Panc1 (cell line): Measurements from ENCODE around the gene MDFI. TPM values are rescaled to one million over a fixed set of nuclear protein-coding genes. Genes with fewer than 3 reads are reported as not detected.
A peak's percentile ranks its signal among the peaks of the same experiment; 100 is the strongest.

ENCODE experiments used
- ATAC-seq: fragments of 200-7000 bp; cut with Tn5 transposase; 2 replicates; pipeline ENCODE4 v1.9.1; 2020; ENCODE audit warnings: mild to moderate bottlenecking, moderate library complexity
- BruUV-seq: library from RNA; stranded (reverse); fragments of 400-500 nt; replicated peaks from 2 replicates; lab custom pipeline; 2021; lab: Mats Ljungman, UMichigan
- CTCF ChIA-PET: fragments of 300-600 bp; sonication (Branson Sonifier 250); formaldehyde crosslinking; loops from one replicate; lab custom pipeline; 2022; ENCODE audit warnings: antibody characterized with exemption; lab: Charles Lee
- POLR2A ChIA-PET: fragments of 300-600 bp; sonication (Branson Sonifier 250); formaldehyde crosslinking; loops from one replicate; lab custom pipeline; 2022; ENCODE audit warnings: antibody characterized with exemption; lab: Charles Lee
- DNase-seq: peaks from one replicate; pipeline ENCODE4 v3.0.0-alpha.2; 2010; ENCODE audit warnings: low read depth, low spot score
- H3K27ac ChIP-seq: 2 replicates; pipeline ENCODE4 v1.5.1; 2011; ENCODE audit warnings: mild to moderate bottlenecking, low read length, inconsistent platforms
- H3K27me3 ChIP-seq: fragments of 200-500 bp; sonication (Bioruptor generic); 2 replicates; pipeline ENCODE4 v1.6.0; 2014; ENCODE audit warnings: low read length, inconsistent platforms; ENCODE audit not compliant: control insufficient read depth, insufficient read depth
- H3K36me3 ChIP-seq: fragments of 200-500 bp; sonication (Bioruptor generic); 2 replicates; pipeline ENCODE4 v1.5.1; 2014; ENCODE audit warnings: inconsistent platforms, mild to moderate bottlenecking, low read length, moderate library complexity; ENCODE audit not compliant: control insufficient read depth, insufficient read depth
- H3K4me1 ChIP-seq: 2 replicates; pipeline ENCODE4 v1.5.1; 2011; ENCODE audit warnings: inconsistent platforms, mild to moderate bottlenecking, low read length, moderate library complexity; ENCODE audit not compliant: control insufficient read depth, insufficient read depth
- H3K4me3 ChIP-seq, 2 experiments: 2 replicates each; pipeline ENCODE4 v1.5.1; 2011 to 2012; ENCODE audit warnings: low read depth in 2 of 2, low read length in 2 of 2, mild to moderate bottlenecking in 2 of 2, inconsistent platforms in 1 of 2, moderate library complexity in 1 of 2
- H3K9me3 ChIP-seq: fragments of 200-500 bp; sonication (Bioruptor generic); 2 replicates; pipeline ENCODE4 v1.5.1; 2014; ENCODE audit warnings: low read depth, mild to moderate bottlenecking, inconsistent platforms, low read length, moderate library complexity; ENCODE audit not compliant: control insufficient read depth, insufficient read depth
- CTCF ChIP-seq: fragments of 450-650 bp; IDR thresholded peaks from 2 replicates; pipeline ENCODE4 v1.5.1; 2017; ENCODE audit warnings: mild to moderate bottlenecking
- POLR2AphosphoS5 ChIP-seq: IDR thresholded peaks from 2 replicates; pipeline ENCODE4 v1.6.1; 2012; ENCODE audit warnings: mild to moderate bottlenecking, low read depth, low read length, moderate library complexity
- REST ChIP-seq, 2 experiments: IDR thresholded peaks; 2 replicates each; pipeline ENCODE4 v1.6.1; 2011 to 2012; ENCODE audit warnings: low read depth in 2 of 2, control low read depth in 1 of 2, low read length in 1 of 2, mild to moderate bottlenecking in 1 of 2, moderate library complexity in 1 of 2; ENCODE audit not compliant: insufficient read depth in 1 of 2
- SIN3A ChIP-seq: IDR thresholded peaks from 2 replicates; pipeline ENCODE4 v1.6.1; 2012; ENCODE audit warnings: low read depth, mild to moderate bottlenecking, low read length, moderate library complexity, borderline replicate concordance; ENCODE audit not compliant: insufficient read depth
- TCF7L2 ChIP-seq: IDR thresholded peaks from 2 replicates; pipeline ENCODE4 v1.6.1; 2011; ENCODE audit warnings: mild to moderate bottlenecking, low read depth, low read length, inconsistent platforms
- in situ Hi-C: cut with HindIII; loops from 2 replicates; pipeline ENCODE4 v1.10.0; 2016; ENCODE audit warnings: low sequenced_read_pairs, low pct_unique_long_range_greater_than_20kb
- intact Hi-C: fragments of 100-400 bp; cut with micrococcal nuclease; formaldehyde crosslinking; loops from one replicate; pipeline ENCODE4 v1.10.0; 2022; ENCODE audit not compliant: unreplicated experiment
- total RNA-seq: library from RNA; stranded (reverse); gene quantifications from one replicate; pipeline ENCODE4 v1.2.1, GENCODE V29; 2021; ENCODE audit not compliant: unreplicated experiment

MDFI gene
- total RNA-seq, 1 experiment from 2014 or later = 0.54 TPM

- peaks cover 3% of the 10 kb centered on the region; the same call in 1 of the 2 replicates for H3K4me1 ChIP-seq
- TF ChIP-seq POLR2AphosphoS5 (no peak), TCF7L2 (no peak), REST (IDR thresholded peaks at IDR 0.05; ENCODE audit: insufficient read depth in 1 of 2, low read depth in 2 of 2, low read length in 1 of 2) (no peak), CTCF (no peak), SIN3A (no peak)
- in situ Hi-C loops = no loop called here
- 0 out of 2 replicates have a peak, but pooled peaks have one; percentile 5 for ATAC-seq
- H3K4me3 ChIP-seq = no peak overlapping the region
- H3K27ac ChIP-seq = no peak overlapping the region
- POLR2A ChIA-PET = no interaction called here
- H3K27me3 ChIP-seq = no peaks in the 10 kb centered on the region
- CTCF ChIA-PET = interaction anchor here (0.6 kb wide), 1 partner anchor 231 kb away, joined by 5 read pairs; no protein-coding TSS in a partner anchor
- no peaks in the 10 kb centered on the region for H3K36me3 ChIP-seq
- H3K9me3 ChIP-seq = no peaks in the 10 kb centered on the region
- DNase-seq = no peak
- intact Hi-C loops = no loop called here
- BruUV-seq = no TSS peak
Measured at GRCh38 chr6:41655646-41656001, 17.4 kb downstream of the MDFI start.

- intact Hi-C loops = no loop called here
- ChIA-PET POLR2A (no interaction called here), CTCF (interaction anchor here (0.5 kb wide), 1 partner anchor 187 kb away, joined by 3 read pairs; no protein-coding TSS in a partner anchor)
- ATAC-seq = peak; percentile 73
- TF ChIP-seq POLR2AphosphoS5 = no peak
- TF ChIP-seq SIN3A = no peak
- TF ChIP-seq CTCF = no peak
- no peak for TF ChIP-seq TCF7L2
- no peak for TF ChIP-seq REST (IDR thresholded peaks at IDR 0.05; ENCODE audit: insufficient read depth in 1 of 2, low read depth in 2 of 2, low read length in 1 of 2)
- no peaks in the 10 kb centered on the region for H3K9me3 ChIP-seq
- no peak for DNase-seq
- no TSS peak for BruUV-seq
- no peak overlapping the region for H3K27ac ChIP-seq
- H3K4me1 ChIP-seq = peaks cover 3% of the 10 kb centered on the region; the same call in 1 of the 2 replicates
- H3K4me3 ChIP-seq = no peak overlapping the region
- H3K27me3 ChIP-seq = no peaks in the 10 kb centered on the region
- in situ Hi-C loops = no loop called here
- H3K36me3 ChIP-seq = no peaks in the 10 kb centered on the region
Measured at GRCh38 chr6:41656002-41656691, 17.9 kb downstream of the MDFI start.
